Glutamatergic neuron (in vitro differentiated cells): ENCODE results near the gene SSX4. TPM values are rescaled to one million over a fixed set of nuclear protein-coding genes. Genes with fewer than 3 reads are reported as not detected.
"Not testable (repeated sequence)": the region's sequence is repeated elsewhere in the genome, so short reads cannot be mapped to it uniquely, and the experiment has no call there.

Experiments
- DNase-seq: peaks from one replicate; pipeline ENCODE4 v3.0.0; 2022
- H3K27ac Mint-ChIP-seq: one replicate; pipeline ENCODE4 v1.8.0; 2020; ENCODE audit warnings: mild to moderate bottlenecking, mixed read lengths, inconsistent platforms; ENCODE audit not compliant: unreplicated experiment
- H3K27me3 Mint-ChIP-seq: one replicate; pipeline ENCODE4 v1.8.0; 2020; ENCODE audit warnings: mild to moderate bottlenecking, moderate library complexity, mixed read lengths, inconsistent platforms; ENCODE audit not compliant: unreplicated experiment
- H3K36me3 Mint-ChIP-seq: one replicate; pipeline ENCODE4 v1.8.0; 2020; ENCODE audit warnings: mild to moderate bottlenecking, mixed read lengths, inconsistent platforms; ENCODE audit not compliant: unreplicated experiment
- H3K4me1 Mint-ChIP-seq: one replicate; pipeline ENCODE4 v1.8.0; 2020; ENCODE audit warnings: mild to moderate bottlenecking, low read depth, mixed read lengths, inconsistent platforms; ENCODE audit not compliant: unreplicated experiment
- H3K4me3 Mint-ChIP-seq: one replicate; pipeline ENCODE4 v1.8.0; 2020; ENCODE audit warnings: mild to moderate bottlenecking, mixed read lengths, inconsistent platforms; ENCODE audit not compliant: unreplicated experiment
- H3K9me3 Mint-ChIP-seq: one replicate; pipeline ENCODE4 v1.8.0; 2020; ENCODE audit warnings: mild to moderate bottlenecking, moderate library complexity, mixed read lengths, inconsistent platforms; ENCODE audit not compliant: unreplicated experiment
- CTCF ChIP-seq: fragments of 200-600 bp; sonication (generic); IDR thresholded peaks from one replicate; pipeline ENCODE4 v1.5.0; 2021; ENCODE audit not compliant: partially characterized antibody, unreplicated experiment
- long read RNA-seq: library from polyadenylated mRNA; unstranded; transcript quantifications from one replicate; pipeline ENCODE4 v2.0.0, GENCODE V29; 2020; ENCODE audit not compliant: unreplicated experiment
- total RNA-seq: library from RNA; stranded (reverse); fragmentation: NEBNext Ultra II Directional; extraction: Animal tissue kit (Norgen Biotek cat#: 25700); gene quantifications from one replicate; pipeline ENCODE4 v1.2.1, GENCODE V29; 2021; ENCODE audit not compliant: unreplicated experiment

SSX4 gene
- 0.71 TPM for total RNA-seq
- long read RNA-seq = 0 reads

GRCh38 chrX:48383239-48383638 lies at the start of gene SSX4:
Gene SSX4 (plus strand): TSS chrX:48383539. CDS start chrX:48384054, 515 bp downstream.
- not testable (repeated sequence) for H3K27ac Mint-ChIP-seq, H3K4me1 Mint-ChIP-seq, H3K27me3 Mint-ChIP-seq, H3K4me3 Mint-ChIP-seq, H3K9me3 Mint-ChIP-seq, DNase-seq, H3K36me3 Mint-ChIP-seq

- H3K4me1 Mint-ChIP-seq, H3K36me3 Mint-ChIP-seq, H3K27me3 Mint-ChIP-seq, DNase-seq, H3K27ac Mint-ChIP-seq, H3K9me3 Mint-ChIP-seq, H3K4me3 Mint-ChIP-seq: not testable (repeated sequence)
Observed at GRCh38 chrX:48346059-48346458, 37.3 kb upstream of the SSX4 start.

GRCh38 chrX:48356315-48357094 lies 26.8 kb upstream of the SSX4 start, which contains the start of gene SSX3:
Gene SSX3 (minus strand): TSS chrX:48356703. CDS start chrX:48355249, 1,454 bp downstream.
- DNase-seq, H3K4me3 Mint-ChIP-seq, H3K4me1 Mint-ChIP-seq, H3K9me3 Mint-ChIP-seq, H3K27me3 Mint-ChIP-seq, H3K27ac Mint-ChIP-seq, H3K36me3 Mint-ChIP-seq: not testable (repeated sequence)

GRCh38 chrX:48357681-48358080 lies 25.7 kb upstream of the SSX4 start:
- Mint-ChIP-seq H3K36me3 (no peaks in the 10 kb centered on the region), H3K4me1 (no peaks in the 10 kb centered on the region), H3K27me3 (no peaks in the 10 kb centered on the region), H3K9me3 (peaks cover 1% of the 10 kb centered on the region), H3K4me3 (no peak overlapping the region), H3K27ac (no peak overlapping the region)
- no peak for TF ChIP-seq CTCF
- no peak for DNase-seq

- H3K9me3 Mint-ChIP-seq, H3K4me1 Mint-ChIP-seq, H3K27me3 Mint-ChIP-seq, H3K36me3 Mint-ChIP-seq, H3K27ac Mint-ChIP-seq, H3K4me3 Mint-ChIP-seq: not testable (repeated sequence)
- DNase-seq = peak; percentile 16
Observed at GRCh38 chrX:48359281-48359680, 24.1 kb upstream of the SSX4 start.

GRCh38 chrX:48367717-48368408 lies 15.5 kb upstream of the SSX4 start:
- not testable (repeated sequence) for H3K4me3 Mint-ChIP-seq, H3K36me3 Mint-ChIP-seq, H3K27ac Mint-ChIP-seq, DNase-seq, H3K27me3 Mint-ChIP-seq, H3K9me3 Mint-ChIP-seq, H3K4me1 Mint-ChIP-seq

- not testable (repeated sequence) for H3K9me3 Mint-ChIP-seq, DNase-seq, H3K27me3 Mint-ChIP-seq, H3K27ac Mint-ChIP-seq, H3K4me1 Mint-ChIP-seq, H3K4me3 Mint-ChIP-seq, H3K36me3 Mint-ChIP-seq
Observed at GRCh38 chrX:48370408-48370807, 12.9 kb upstream of the SSX4 start.

- not testable (repeated sequence) for H3K36me3 Mint-ChIP-seq, H3K27me3 Mint-ChIP-seq, H3K9me3 Mint-ChIP-seq, H3K4me3 Mint-ChIP-seq, DNase-seq, H3K4me1 Mint-ChIP-seq, H3K27ac Mint-ChIP-seq
Observed at GRCh38 chrX:48396931-48397330, 13.6 kb downstream of the SSX4 start.

- not testable (repeated sequence) for H3K4me3 Mint-ChIP-seq, H3K4me1 Mint-ChIP-seq, H3K9me3 Mint-ChIP-seq, H3K36me3 Mint-ChIP-seq, DNase-seq, H3K27ac Mint-ChIP-seq, H3K27me3 Mint-ChIP-seq
Observed at GRCh38 chrX:48397825-48398224, 14.5 kb downstream of the SSX4 start.

- H3K36me3 Mint-ChIP-seq, H3K27me3 Mint-ChIP-seq, H3K4me3 Mint-ChIP-seq, H3K4me1 Mint-ChIP-seq, DNase-seq, H3K9me3 Mint-ChIP-seq, H3K27ac Mint-ChIP-seq: not testable (repeated sequence)
Observed at GRCh38 chrX:48411860-48412259, 28.5 kb downstream of the SSX4 start, which contains the start of gene SSX4B. Gene SSX4B (minus strand): TSS chrX:48411960. CDS start chrX:48411372, 588 bp downstream.

GRCh38 chrX:48427027-48427716 lies 43.8 kb downstream of the SSX4 start:
- not testable (repeated sequence) for H3K9me3 Mint-ChIP-seq, H3K4me3 Mint-ChIP-seq, H3K27me3 Mint-ChIP-seq, H3K36me3 Mint-ChIP-seq, DNase-seq, H3K27ac Mint-ChIP-seq, H3K4me1 Mint-ChIP-seq
